Neural cell (in vitro differentiated cells): ENCODE measurements around the gene PLEKHA5.

Source experiments
- CTCF ChIP-seq: fragments of 450-650 bp; IDR thresholded peaks from 2 replicates; pipeline ENCODE4 v1.5.1; 2014; ENCODE audit warnings: antibody characterized with exemption, mild to moderate bottlenecking, moderate library complexity; ENCODE audit not compliant: poor library complexity, severe bottlenecking
- EP300 ChIP-seq: fragments of 450-650 bp; conservative IDR thresholded peaks from 2 replicates; pipeline ENCODE4 v1.6.1; 2014; ENCODE audit warnings: antibody characterized with exemption, mild to moderate bottlenecking, moderate library complexity; ENCODE audit not compliant: poor library complexity, severe bottlenecking
- EZH2 ChIP-seq: fragments of 200-600, 300-800 bp; shearing (Covaris generic), sonication (generic); IDR thresholded peaks from 2 replicates; pipeline ENCODE4 v1.6.1; 2014; ENCODE audit warnings: antibody characterized with exemption, low read length, borderline replicate concordance, mild to moderate bottlenecking; ENCODE audit not compliant: insufficient read depth, poor library complexity, severe bottlenecking
- MXI1 ChIP-seq: fragments of 450-650 bp; conservative IDR thresholded peaks from 2 replicates; pipeline ENCODE4 v1.6.1; 2014; ENCODE audit warnings: antibody characterized with exemption, mild to moderate bottlenecking; ENCODE audit not compliant: poor library complexity, severe bottlenecking
- POLR2AphosphoS5 ChIP-seq: IDR thresholded peaks from 2 replicates; pipeline ENCODE4 v1.6.1; 2012
- RAD21 ChIP-seq: fragments of 450-650 bp; conservative IDR thresholded peaks from 2 replicates; pipeline ENCODE4 v1.6.1; 2014; ENCODE audit warnings: antibody characterized with exemption, mild to moderate bottlenecking, moderate library complexity
- REST ChIP-seq: IDR thresholded peaks from 2 replicates; pipeline ENCODE4 v1.6.1; 2012; ENCODE audit warnings: borderline replicate concordance
- SMC3 ChIP-seq: fragments of 450-650 bp; conservative IDR thresholded peaks from 2 replicates; pipeline ENCODE4 v1.6.1; 2014; ENCODE audit warnings: antibody characterized with exemption, mild to moderate bottlenecking, moderate library complexity; ENCODE audit not compliant: poor library complexity

GRCh38 chr12:19095331-19095730, 34.2 kb upstream of the PLEKHA5 start:
- TF ChIP-seq EP300 (no peak), POLR2AphosphoS5 (no peak), CTCF (no peak), EZH2 (no peak), SMC3 (no peak), REST (no peak), RAD21 (no peak), MXI1 (no peak)
